ENCODE data around the gene CSNK2A2.

GRCh38 chr16:58111302-58111627 lies 86.6 kb downstream of the CSNK2A2 start:
- TF ChIP-seq NRF1 (conservative IDR thresholded peaks at IDR 0.05; ENCODE audit: low read depth, low read length) = no peak
- TF ChIP-seq CTCF (IDR thresholded peaks at IDR 0.05 in 2 of 3, conservative IDR thresholded peaks at IDR 0.05 in 1 of 3; ENCODE audit: control insufficient read depth in 2 of 3, extremely low read depth in 1 of 3, insufficient read depth in 1 of 3, low read depth in 3 of 3, low read length in 3 of 3) = no peak
- no peak for TF ChIP-seq YBX1 (IDR thresholded peaks at IDR 0.05)
- no peak for TF ChIP-seq ZBTB33 (IDR thresholded peaks at IDR 0.05)
- TF ChIP-seq EGR1 (IDR thresholded peaks at IDR 0.05; ENCODE audit: borderline replicate concordance in 1 of 2, low read depth in 2 of 2, low read length in 2 of 2) = no peak
- TF ChIP-seq POLR2A (IDR thresholded peaks at IDR 0.05; ENCODE audit: low read depth, low read length) = no peak
- no peak for TF ChIP-seq HDGF (IDR thresholded peaks at IDR 0.05)
- no peak for TF ChIP-seq SIX5 (IDR thresholded peaks at IDR 0.05; ENCODE audit: low read depth, low read length, severe bottlenecking)
- TF ChIP-seq POLR2AphosphoS5 (IDR thresholded peaks at IDR 0.05; ENCODE audit: low read length) = no peak
- no peak for TF ChIP-seq MAX (IDR thresholded peaks at IDR 0.05; ENCODE audit: low read depth, low read length)
- TF ChIP-seq SP1 (IDR thresholded peaks at IDR 0.05; ENCODE audit: low read depth, low read length) = no peak
- no peak for TF ChIP-seq RCOR1 (conservative IDR thresholded peaks at IDR 0.05; ENCODE audit: low read depth, low read length)

Measured in GM12878 (cell line).